ENCODE measurements around the gene ESRP2. TPM values are rescaled to one million over a fixed set of nuclear protein-coding genes. Genes with fewer than 3 reads are reported as not detected.
A peak's percentile ranks its signal among the peaks of the same experiment; 100 is the strongest.

The ESRP2 gene
- total RNA-seq, 3 donors from 2014 or later (not counting 1 experiment from before 2014, with no cell fraction given), result not detected

- no peak for ATAC-seq
- no peaks in the 10 kb centered on the region for H3K36me3 Mint-ChIP-seq
- H3K27me3 Mint-ChIP-seq (ENCODE audit: low read depth in 2 of 2), result no peaks in the 10 kb centered on the region
- no peak for TF ChIP-seq CTCF (IDR thresholded peaks at IDR 0.05)
- peaks cover 16 to 20% of the 10 kb centered on the region in 2 donors for H3K4me1 Mint-ChIP-seq
- intact Hi-C loops (cut with micrococcal nuclease), result no loop called here
- Histone ChIP-seq H3K27ac (ENCODE audit: low read length) (no peak overlapping the region), H3K9me3 (ENCODE audit: control insufficient read depth, insufficient read depth, low read length) (no peaks in the 10 kb centered on the region), H3K4me3 (ENCODE audit: low read length) (no peak overlapping the region), H3K27me3 (ENCODE audit: control insufficient read depth, insufficient read depth, low read length) (no peaks in the 10 kb centered on the region), H3K36me3 (ENCODE audit: control insufficient read depth, insufficient read depth, low read length) (peaks cover 45% of the 10 kb centered on the region), H3K4me1 (ENCODE audit: control insufficient read depth, insufficient read depth, low read length) (peaks cover 9% of the 10 kb centered on the region)
- no peaks in the 10 kb centered on the region for H3K9me3 Mint-ChIP-seq
- H3K27ac Mint-ChIP-seq, result peak overlapping the region; percentile 75 to 76
- H3K4me3 Mint-ChIP-seq, result no peak overlapping the region
- 46% methylated on average over 3 of the region's 3 CpGs for WGBS (ENCODE audit: insufficient coverage)
- DNase-seq, result peak in 1 of 2 donors; percentile 28
These were observed 8.6 kb downstream of the ESRP2 start for GRCh38 chr16:68227183-68227793.

- Histone ChIP-seq H3K9me3 (ENCODE audit: control insufficient read depth, insufficient read depth, low read length) (no peaks in the 10 kb centered on the region), H3K27me3 (ENCODE audit: control insufficient read depth, insufficient read depth, low read length) (no peaks in the 10 kb centered on the region), H3K4me1 (ENCODE audit: control insufficient read depth, insufficient read depth, low read length) (peaks cover 9% of the 10 kb centered on the region), H3K27ac (ENCODE audit: low read length) (no peak overlapping the region), H3K36me3 (ENCODE audit: control insufficient read depth, insufficient read depth, low read length) (peaks cover 55% of the 10 kb centered on the region), H3K4me3 (ENCODE audit: low read length) (no peak overlapping the region)
- Mint-ChIP-seq H3K27ac (peak overlapping the region; percentile 75 to 76), H3K4me3 (no peak overlapping the region), H3K4me1 (peaks cover 25 to 27% of the 10 kb centered on the region in 2 donors), H3K36me3 (no peaks in the 10 kb centered on the region), H3K9me3 (no peaks in the 10 kb centered on the region), H3K27me3 (ENCODE audit: low read depth in 2 of 2) (no peaks in the 10 kb centered on the region)
- intact Hi-C loops (cut with micrococcal nuclease), result no loop called here
- DNase-seq (no peak), ATAC-seq (no peak)
- WGBS (ENCODE audit: insufficient coverage), result 96% methylated on average over 3 of the region's 4 CpGs
- TF ChIP-seq CTCF (IDR thresholded peaks at IDR 0.05), result no peak
These were observed 9.8 kb downstream of the ESRP2 start for GRCh38 chr16:68226116-68226515.

- no peak overlapping the region for H3K4me3 Mint-ChIP-seq
- H3K9me3 Mint-ChIP-seq, result no peaks in the 10 kb centered on the region
- H3K36me3 Mint-ChIP-seq, result no peaks in the 10 kb centered on the region
- DNase-seq, result no peak
- Histone ChIP-seq H3K27ac (ENCODE audit: low read length) (no peak overlapping the region), H3K9me3 (ENCODE audit: control insufficient read depth, insufficient read depth, low read length) (no peaks in the 10 kb centered on the region), H3K27me3 (ENCODE audit: control insufficient read depth, insufficient read depth, low read length) (no peaks in the 10 kb centered on the region), H3K4me3 (ENCODE audit: low read length) (no peak overlapping the region), H3K4me1 (ENCODE audit: control insufficient read depth, insufficient read depth, low read length) (peaks cover 9% of the 10 kb centered on the region), H3K36me3 (ENCODE audit: control insufficient read depth, insufficient read depth, low read length) (peaks cover 38% of the 10 kb centered on the region)
- intact Hi-C loops (cut with micrococcal nuclease), result no loop called here
- no peaks in the 10 kb centered on the region for H3K27me3 Mint-ChIP-seq (ENCODE audit: low read depth in 2 of 2)
- peaks cover 26 to 29% of the 10 kb centered on the region in 2 donors for H3K4me1 Mint-ChIP-seq
- no peak for TF ChIP-seq CTCF (IDR thresholded peaks at IDR 0.05)
- no CpG with 5 or more reads among the region's 1 CpG for whole genome bisulfite sequencing (ENCODE audit: insufficient coverage)
- no peak for ATAC-seq
- H3K27ac Mint-ChIP-seq, result peak overlapping the region; percentile 48 to 69
These were observed 12.9 kb downstream of the ESRP2 start for GRCh38 chr16:68223072-68223471.

Data from natural killer cell (primary cell).